ENCODE results near the gene CPE.

GRCh38 chr4:165360985-165361670, 17.7 kb upstream of the CPE start:
- TF ChIP-seq CTCF (IDR thresholded peaks at IDR 0.05) (no peak), POLR2AphosphoS5 (IDR thresholded peaks at IDR 0.05) (no peak)

Measured in suprapubic skin (tissue), 3 donors.